Chondrocyte (in vitro differentiated cells): ENCODE data around the gene MYO15B. TPM values are rescaled to one million over a fixed set of nuclear protein-coding genes. Genes with fewer than 3 reads are reported as not detected.

ENCODE experiments used
- DNase-seq: peaks from one replicate; pipeline ENCODE4 v3.0.0; 2021; ENCODE audit warnings: mixed read lengths, low spot score
- H3K27ac Mint-ChIP-seq: one replicate; pipeline ENCODE4 v1.8.0; 2021; ENCODE audit warnings: mild to moderate bottlenecking, moderate library complexity, mixed read lengths; ENCODE audit not compliant: unreplicated experiment
- H3K27me3 Mint-ChIP-seq: 2 replicates; pipeline ENCODE4 v1.8.0; 2021; ENCODE audit warnings: low read depth, mixed read lengths
- H3K36me3 Mint-ChIP-seq: 2 replicates; pipeline ENCODE4 v1.8.0; 2021; ENCODE audit warnings: low read depth, mixed read lengths
- H3K4me1 Mint-ChIP-seq: 2 replicates; pipeline ENCODE4 v1.8.0; 2021; ENCODE audit warnings: low read depth, mild to moderate bottlenecking, mixed read lengths
- H3K4me3 Mint-ChIP-seq: one replicate; pipeline ENCODE4 v1.8.0; 2021; ENCODE audit warnings: mild to moderate bottlenecking, moderate library complexity, mixed read lengths; ENCODE audit not compliant: unreplicated experiment
- H3K9me3 Mint-ChIP-seq: 2 replicates; pipeline ENCODE4 v1.8.0; 2021; ENCODE audit warnings: low read depth, mixed read lengths
- total RNA-seq: library from RNA; stranded (reverse); gene quantifications from 3 replicates; pipeline ENCODE4 v1.2.1, GENCODE V29; 2021
- TF ChIP-seq, protein P1 (sequence below): fragments of 200-600 bp; sonication (generic); IDR thresholded peaks from 2 replicates; pipeline ENCODE4 v1.5.0; 2021; ENCODE audit warnings: antibody characterized with exemption, mild to moderate bottlenecking, moderate library complexity

The MYO15B gene
- total RNA-seq, 1 donor from 2014 or later = 16.0 TPM

DNA sequence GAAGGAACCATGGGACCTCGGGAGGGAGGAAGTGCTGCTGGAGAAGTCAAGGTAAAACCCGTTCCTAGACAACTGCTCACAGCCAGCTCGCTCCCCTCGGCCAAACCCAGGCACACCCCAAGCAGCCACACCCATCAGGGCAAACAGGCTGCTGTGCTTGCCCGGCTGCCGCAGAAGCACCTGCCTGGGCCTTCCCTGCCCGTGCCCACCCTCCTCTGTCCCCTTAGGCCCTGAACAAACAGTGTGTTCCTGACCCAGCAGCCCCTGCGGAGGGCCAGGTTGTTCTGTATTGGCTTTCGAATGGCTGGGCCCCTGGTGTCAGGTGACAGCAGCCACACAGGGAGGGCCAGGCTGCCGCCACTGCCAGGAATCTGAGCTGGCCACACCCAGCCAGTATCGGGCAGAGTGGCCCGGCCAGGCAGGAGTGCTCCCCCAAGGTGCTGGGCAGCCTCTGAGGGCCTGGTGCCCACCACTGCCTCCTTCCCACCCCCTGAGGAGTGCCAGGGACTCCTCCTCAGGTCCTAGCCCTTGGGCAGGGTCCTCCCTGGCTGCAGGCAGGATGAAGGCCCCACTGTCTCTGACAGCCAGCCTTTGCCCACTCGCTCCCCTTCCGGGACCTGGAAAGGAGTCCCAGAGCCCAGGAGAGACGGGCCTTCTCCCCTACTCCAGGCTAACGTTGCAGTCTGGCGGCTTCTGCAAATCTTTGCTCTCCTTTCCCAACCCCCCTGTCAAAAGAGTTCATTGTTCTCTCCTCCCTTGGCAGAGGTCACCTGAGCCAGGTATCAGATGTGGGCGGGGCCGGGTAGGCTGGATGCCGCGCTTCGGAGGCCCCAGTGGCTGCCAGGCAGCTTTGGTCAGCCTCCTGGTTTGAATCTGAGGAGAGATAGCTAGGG lies 38.1 kb upstream of the MYO15B start:
- Mint-ChIP-seq H3K4me3 (no peak overlapping the region), H3K9me3 (no peaks in the 10 kb centered on the region), H3K27me3 (peaks cover 3% of the 10 kb centered on the region), H3K4me1 (peaks cover 13% of the 10 kb centered on the region), H3K27ac (no peak overlapping the region), H3K36me3 (no peaks in the 10 kb centered on the region)
- no peak for DNase-seq
- TF ChIP-seq, protein P1, sequence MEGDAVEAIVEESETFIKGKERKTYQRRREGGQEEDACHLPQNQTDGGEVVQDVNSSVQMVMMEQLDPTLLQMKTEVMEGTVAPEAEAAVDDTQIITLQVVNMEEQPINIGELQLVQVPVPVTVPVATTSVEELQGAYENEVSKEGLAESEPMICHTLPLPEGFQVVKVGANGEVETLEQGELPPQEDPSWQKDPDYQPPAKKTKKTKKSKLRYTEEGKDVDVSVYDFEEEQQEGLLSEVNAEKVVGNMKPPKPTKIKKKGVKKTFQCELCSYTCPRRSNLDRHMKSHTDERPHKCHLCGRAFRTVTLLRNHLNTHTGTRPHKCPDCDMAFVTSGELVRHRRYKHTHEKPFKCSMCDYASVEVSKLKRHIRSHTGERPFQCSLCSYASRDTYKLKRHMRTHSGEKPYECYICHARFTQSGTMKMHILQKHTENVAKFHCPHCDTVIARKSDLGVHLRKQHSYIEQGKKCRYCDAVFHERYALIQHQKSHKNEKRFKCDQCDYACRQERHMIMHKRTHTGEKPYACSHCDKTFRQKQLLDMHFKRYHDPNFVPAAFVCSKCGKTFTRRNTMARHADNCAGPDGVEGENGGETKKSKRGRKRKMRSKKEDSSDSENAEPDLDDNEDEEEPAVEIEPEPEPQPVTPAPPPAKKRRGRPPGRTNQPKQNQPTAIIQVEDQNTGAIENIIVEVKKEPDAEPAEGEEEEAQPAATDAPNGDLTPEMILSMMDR = no peak

DNA sequence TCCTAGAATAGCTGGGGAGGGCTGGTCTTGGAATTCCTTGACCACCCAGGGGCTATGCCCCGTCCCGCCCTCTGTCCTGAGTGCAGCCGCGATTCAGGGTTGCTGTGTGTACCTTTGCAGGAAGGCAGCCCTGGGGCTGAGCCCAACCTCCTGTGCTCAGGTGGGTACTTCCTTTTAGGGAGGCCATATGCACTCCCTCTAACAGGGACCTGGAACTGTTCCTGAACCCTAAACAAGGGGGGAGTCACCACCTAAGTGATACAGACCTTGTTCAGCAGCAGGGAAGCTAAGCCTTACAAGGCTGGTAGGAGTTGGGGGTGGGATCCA lies 37.5 kb upstream of the MYO15B start:
- H3K27me3 Mint-ChIP-seq = peaks cover 3% of the 10 kb centered on the region
- no peaks in the 10 kb centered on the region for H3K9me3 Mint-ChIP-seq
- TF ChIP-seq, protein P1 = no peak
- no peaks in the 10 kb centered on the region for H3K36me3 Mint-ChIP-seq
- H3K27ac Mint-ChIP-seq = no peak overlapping the region
- DNase-seq = no peak
- H3K4me3 Mint-ChIP-seq = no peak overlapping the region
- H3K4me1 Mint-ChIP-seq = peaks cover 13% of the 10 kb centered on the region

DNA sequence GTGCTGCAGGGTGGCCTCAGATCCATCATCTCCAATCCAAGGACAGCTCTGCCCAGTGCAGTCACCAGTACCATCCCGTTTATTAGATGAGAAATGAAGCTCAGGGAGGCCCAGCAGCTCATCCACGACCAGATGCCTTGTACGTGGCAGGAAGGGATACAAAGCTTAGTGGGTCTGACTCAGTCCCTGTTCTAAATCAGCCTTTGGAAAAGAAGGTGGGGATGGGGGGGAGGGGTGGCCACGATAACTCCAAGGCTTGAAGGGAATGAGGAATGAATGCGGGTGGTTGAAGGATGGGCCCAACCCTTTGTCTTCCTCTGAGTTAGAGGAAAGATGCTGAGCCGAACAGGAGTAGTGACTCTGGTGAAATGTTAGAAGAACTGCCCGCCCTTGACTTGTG lies 36.3 kb upstream of the MYO15B start:
- Mint-ChIP-seq H3K4me1 (peaks cover 13% of the 10 kb centered on the region), H3K36me3 (no peaks in the 10 kb centered on the region), H3K9me3 (no peaks in the 10 kb centered on the region), H3K27ac (no peak overlapping the region), H3K27me3 (peaks cover 1% of the 10 kb centered on the region), H3K4me3 (no peak overlapping the region)
- DNase-seq = no peak
- TF ChIP-seq, protein P1 = no peak

DNA sequence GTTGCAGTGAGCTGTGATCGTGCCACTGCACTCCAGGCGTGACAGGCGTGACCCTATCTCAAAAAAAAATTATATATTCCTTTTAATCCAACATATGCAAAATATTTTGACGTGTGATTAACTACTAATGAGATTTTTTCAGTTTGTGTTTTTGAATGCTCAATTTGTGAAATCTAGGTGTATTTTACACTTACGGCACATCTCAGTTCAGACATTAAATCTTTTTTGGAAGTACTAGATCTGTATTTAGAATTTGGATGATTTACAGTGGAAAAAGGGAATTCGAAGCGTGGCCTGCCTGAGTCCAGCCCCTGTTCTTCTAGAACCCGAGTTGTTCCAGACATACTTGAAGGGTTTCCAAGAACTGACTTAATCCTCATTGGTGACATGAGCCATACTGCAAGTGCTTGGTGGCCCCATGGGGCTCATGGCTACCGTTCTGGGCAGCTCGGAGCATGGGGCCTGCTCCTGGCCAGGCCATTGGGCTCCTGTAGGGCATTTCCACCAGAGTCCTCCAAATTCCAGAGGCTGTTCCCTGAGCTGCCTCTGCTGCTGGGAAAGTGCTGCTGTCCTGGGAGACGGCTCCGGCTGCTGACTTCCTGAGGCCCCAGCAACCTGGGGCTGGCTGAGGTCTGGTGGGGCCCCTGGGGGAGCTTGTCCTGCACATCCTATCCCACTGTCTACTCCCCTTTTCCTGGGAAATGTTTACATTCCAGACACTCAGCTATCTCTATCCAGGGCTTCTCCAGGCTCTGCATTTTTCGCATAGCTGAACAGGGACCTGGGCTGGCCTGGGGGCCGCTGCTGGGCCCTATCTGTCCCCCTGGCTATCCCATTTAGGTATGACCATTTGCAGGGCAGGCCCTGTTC lies 34.9 kb upstream of the MYO15B start:
- TF ChIP-seq, protein P1 = no peak
- no peak for DNase-seq
- peak overlapping the region; percentile 3 for H3K27ac Mint-ChIP-seq

More for the DNA sequence above, 34.9 kb upstream of the MYO15B start:
- H3K4me3 Mint-ChIP-seq = no peak overlapping the region
- no peaks in the 10 kb centered on the region for H3K9me3 Mint-ChIP-seq
- peaks cover 13% of the 10 kb centered on the region for H3K4me1 Mint-ChIP-seq
- no peaks in the 10 kb centered on the region for H3K36me3 Mint-ChIP-seq
- no peaks in the 10 kb centered on the region for H3K27me3 Mint-ChIP-seq
